ENCODE results near the gene SMG7. TPM values are rescaled to one million over a fixed set of nuclear protein-coding genes. Genes with fewer than 3 reads are reported as not detected.

The SMG7 gene
- total and polyA plus RNA-seq, 2 donors (not counting 3 experiments of a cell fraction or from before 2014, with no cell fraction given): 25.4 to 47.1 TPM

DNA sequence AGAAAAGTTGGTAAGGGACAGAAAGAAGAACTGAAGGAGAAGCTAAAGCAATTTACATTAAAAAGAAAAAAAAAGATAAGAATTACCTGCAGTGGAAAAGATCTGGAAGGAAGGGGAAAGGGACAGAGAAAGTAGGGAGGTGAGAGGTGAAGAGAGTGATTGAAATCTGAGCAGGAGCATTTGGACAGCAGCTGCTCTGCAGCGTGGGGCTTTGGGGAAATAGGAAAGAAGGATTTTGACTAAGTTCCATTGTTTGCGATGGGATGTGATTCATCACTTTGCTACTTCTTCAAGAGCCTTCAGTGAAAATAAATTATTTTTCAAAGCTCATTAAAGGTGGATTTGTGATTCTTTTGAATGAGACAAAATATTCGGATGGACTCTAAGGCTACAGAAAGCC lies 28.1 kb upstream of the SMG7 start:
- dilution Hi-C loops (cut with MboI; ENCODE audit: extremely low pct_ligation_motif_present, low sequenced_read_pairs): no loop called here

GRCh38 chr1:183449223-183449770 lies 23.0 kb upstream of the SMG7 start:
- Histone ChIP-seq H2AFZ (ENCODE audit: low read depth, low read length) (no peak overlapping the region), H3K4me1 (ENCODE audit: control insufficient read depth, extremely low read depth, insufficient read depth, low read length) (peaks cover 8% of the 10 kb centered on the region), H3K4me3 (replicated peaks in 1 of 3; ENCODE audit: insufficient read depth in 1 of 3, low read depth in 1 of 3, low read length in 3 of 3) (no peak overlapping the region), H3K9me1 (replicated peaks; ENCODE audit: control insufficient read depth, extremely low read depth, insufficient read depth, low read length) (no peaks in the 10 kb centered on the region), H3K9ac (replicated peaks; ENCODE audit: extremely low read depth, insufficient read depth, low read length) (no peak overlapping the region), H3K36me3 (ENCODE audit: control insufficient read depth in 2 of 2, extremely low read depth in 1 of 2, insufficient read depth in 2 of 2, low read length in 2 of 2) (no peaks in the 10 kb centered on the region), H3K27ac (ENCODE audit: insufficient read depth, low read depth, low read length) (no peak overlapping the region), H3K4me2 (ENCODE audit: insufficient read depth, low read length) (no peak overlapping the region), H3K9me3 (replicated peaks; ENCODE audit: control insufficient read depth, insufficient read depth, low read length) (no peaks in the 10 kb centered on the region), H4K20me1 (replicated peaks; ENCODE audit: control insufficient read depth, extremely low read depth, insufficient read depth, low read length) (no peaks in the 10 kb centered on the region), H3K79me2 (ENCODE audit: control insufficient read depth, insufficient read depth, low read length) (no peaks in the 10 kb centered on the region), H3K27me3 (ENCODE audit: control insufficient read depth in 2 of 2, insufficient read depth in 2 of 2, low read length in 2 of 2) (no peaks in the 10 kb centered on the region)
- no TSS peak for BruUV-seq (replicated peaks)
- intact Hi-C loops (cut with micrococcal nuclease): no loop called here
- dilution Hi-C loops (cut with MboI; ENCODE audit: extremely low pct_ligation_motif_present, low sequenced_read_pairs): no loop called here
- ChIA-PET POLR2A (no interaction called here), CTCF (no interaction called here)
- FAIRE-seq (no peak), DNase-seq (ENCODE audit: low read depth, low spot score) (no peak)
- TF ChIP-seq EZH2 (IDR thresholded peaks at IDR 0.05; ENCODE audit: borderline replicate concordance, low read depth, low read length, severe bottlenecking): no peak
- TF ChIP-seq, protein P1, sequence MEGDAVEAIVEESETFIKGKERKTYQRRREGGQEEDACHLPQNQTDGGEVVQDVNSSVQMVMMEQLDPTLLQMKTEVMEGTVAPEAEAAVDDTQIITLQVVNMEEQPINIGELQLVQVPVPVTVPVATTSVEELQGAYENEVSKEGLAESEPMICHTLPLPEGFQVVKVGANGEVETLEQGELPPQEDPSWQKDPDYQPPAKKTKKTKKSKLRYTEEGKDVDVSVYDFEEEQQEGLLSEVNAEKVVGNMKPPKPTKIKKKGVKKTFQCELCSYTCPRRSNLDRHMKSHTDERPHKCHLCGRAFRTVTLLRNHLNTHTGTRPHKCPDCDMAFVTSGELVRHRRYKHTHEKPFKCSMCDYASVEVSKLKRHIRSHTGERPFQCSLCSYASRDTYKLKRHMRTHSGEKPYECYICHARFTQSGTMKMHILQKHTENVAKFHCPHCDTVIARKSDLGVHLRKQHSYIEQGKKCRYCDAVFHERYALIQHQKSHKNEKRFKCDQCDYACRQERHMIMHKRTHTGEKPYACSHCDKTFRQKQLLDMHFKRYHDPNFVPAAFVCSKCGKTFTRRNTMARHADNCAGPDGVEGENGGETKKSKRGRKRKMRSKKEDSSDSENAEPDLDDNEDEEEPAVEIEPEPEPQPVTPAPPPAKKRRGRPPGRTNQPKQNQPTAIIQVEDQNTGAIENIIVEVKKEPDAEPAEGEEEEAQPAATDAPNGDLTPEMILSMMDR (IDR thresholded peaks at IDR 0.05; ENCODE audit: extremely low read depth in 1 of 2, insufficient read depth in 1 of 2, low read depth in 1 of 2, low read length in 2 of 2): no peak
- no peak for TF ChIP-seq POLR2A (IDR thresholded peaks at IDR 0.05; ENCODE audit: low read depth, low read length)
- TF ChIP-seq JUN (IDR thresholded peaks at IDR 0.05; ENCODE audit: borderline replicate concordance, insufficient read depth, insufficient read length, low read depth): no peak
- no peak for TF ChIP-seq FOS (IDR thresholded peaks at IDR 0.05; ENCODE audit: borderline replicate concordance, insufficient read depth, low read length)
- TF ChIP-seq, protein P2, sequence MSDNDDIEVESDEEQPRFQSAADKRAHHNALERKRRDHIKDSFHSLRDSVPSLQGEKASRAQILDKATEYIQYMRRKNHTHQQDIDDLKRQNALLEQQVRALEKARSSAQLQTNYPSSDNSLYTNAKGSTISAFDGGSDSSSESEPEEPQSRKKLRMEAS (IDR thresholded peaks at IDR 0.05; ENCODE audit: insufficient read depth, insufficient read length): no peak
- TF ChIP-seq POLR2AphosphoS5 (IDR thresholded peaks at IDR 0.05; ENCODE audit: insufficient read depth, low read depth, low read length): no peak
- TF ChIP-seq MYC (IDR thresholded peaks at IDR 0.05; ENCODE audit: low read depth, low read length): no peak

More for the DNA sequence above, 28.1 kb upstream of the SMG7 start:
- H3K27me3 ChIP-seq (ENCODE audit: control insufficient read depth in 2 of 2, insufficient read depth in 2 of 2, low read length in 2 of 2): peaks cover 7 to 8% of the 10 kb centered on the region in 2 experiments
- peak overlapping the region; percentile 55 for H3K4me2 ChIP-seq (ENCODE audit: insufficient read depth, low read length)
- FAIRE-seq (peak; percentile 95), DNase-seq (ENCODE audit: low read depth, low spot score) (peak; percentile 77)
- no peak overlapping the region for H3K4me3 ChIP-seq (replicated peaks in 1 of 3; ENCODE audit: insufficient read depth in 1 of 3, low read depth in 1 of 3, low read length in 3 of 3)
- peaks cover 12% of the 10 kb centered on the region for H3K4me1 ChIP-seq (ENCODE audit: control insufficient read depth, extremely low read depth, insufficient read depth, low read length)
- no peaks in the 10 kb centered on the region for H3K79me2 ChIP-seq (ENCODE audit: control insufficient read depth, insufficient read depth, low read length)
- intact Hi-C loops (cut with micrococcal nuclease): no loop called here
- ChIA-PET CTCF (interaction anchor here (1.0 to 1.6 kb wide), 6 partner anchors 10 to 481 kb away, joined by 3 to 4 read pairs (median 4); no protein-coding TSS in a partner anchor), POLR2A (no interaction called here)
- no peaks in the 10 kb centered on the region for H3K9me1 ChIP-seq (replicated peaks; ENCODE audit: control insufficient read depth, extremely low read depth, insufficient read depth, low read length)
- no peak overlapping the region for H3K27ac ChIP-seq (ENCODE audit: insufficient read depth, low read depth, low read length)
- H3K9me3 ChIP-seq (replicated peaks; ENCODE audit: control insufficient read depth, insufficient read depth, low read length): no peaks in the 10 kb centered on the region
- H3K36me3 ChIP-seq (ENCODE audit: control insufficient read depth in 2 of 2, extremely low read depth in 1 of 2, insufficient read depth in 2 of 2, low read length in 2 of 2): no peaks in the 10 kb centered on the region
- no peak overlapping the region for H3K9ac ChIP-seq (replicated peaks; ENCODE audit: extremely low read depth, insufficient read depth, low read length)
- no TSS peak for BruUV-seq (replicated peaks)
- no peaks in the 10 kb centered on the region for H4K20me1 ChIP-seq (replicated peaks; ENCODE audit: control insufficient read depth, extremely low read depth, insufficient read depth, low read length)
- no peak overlapping the region for H2AFZ ChIP-seq (ENCODE audit: low read depth, low read length)
- TF ChIP-seq EZH2 (IDR thresholded peaks at IDR 0.05; ENCODE audit: borderline replicate concordance, low read depth, low read length, severe bottlenecking) (no peak), FOS (IDR thresholded peaks at IDR 0.05; ENCODE audit: borderline replicate concordance, insufficient read depth, low read length) (peak; percentile 84), GATA2 (IDR thresholded peaks at IDR 0.05; ENCODE audit: insufficient read depth, insufficient read length, low read depth, low read length) (peak; percentile 56), JUN (IDR thresholded peaks at IDR 0.05; ENCODE audit: borderline replicate concordance, insufficient read depth, insufficient read length, low read depth) (peak; percentile 53)
- TF ChIP-seq, protein P1 (IDR thresholded peaks at IDR 0.05; ENCODE audit: extremely low read depth in 1 of 2, insufficient read depth in 1 of 2, low read depth in 1 of 2, low read length in 2 of 2): no peak
